GM12873 (cell line): ENCODE results near the gene CSNK1A1.

Experiments used
- TF ChIP-seq, protein P1 (sequence below): IDR thresholded peaks from 2 replicates; pipeline ENCODE4 v1.5.1; 2012; ENCODE audit warnings: low read depth, mild to moderate bottlenecking, moderate library complexity, low read length, control low read depth; ENCODE audit not compliant: insufficient read depth; ENCODE audit errors: missing control alignments

The CSNK1A1 gene

DNA sequence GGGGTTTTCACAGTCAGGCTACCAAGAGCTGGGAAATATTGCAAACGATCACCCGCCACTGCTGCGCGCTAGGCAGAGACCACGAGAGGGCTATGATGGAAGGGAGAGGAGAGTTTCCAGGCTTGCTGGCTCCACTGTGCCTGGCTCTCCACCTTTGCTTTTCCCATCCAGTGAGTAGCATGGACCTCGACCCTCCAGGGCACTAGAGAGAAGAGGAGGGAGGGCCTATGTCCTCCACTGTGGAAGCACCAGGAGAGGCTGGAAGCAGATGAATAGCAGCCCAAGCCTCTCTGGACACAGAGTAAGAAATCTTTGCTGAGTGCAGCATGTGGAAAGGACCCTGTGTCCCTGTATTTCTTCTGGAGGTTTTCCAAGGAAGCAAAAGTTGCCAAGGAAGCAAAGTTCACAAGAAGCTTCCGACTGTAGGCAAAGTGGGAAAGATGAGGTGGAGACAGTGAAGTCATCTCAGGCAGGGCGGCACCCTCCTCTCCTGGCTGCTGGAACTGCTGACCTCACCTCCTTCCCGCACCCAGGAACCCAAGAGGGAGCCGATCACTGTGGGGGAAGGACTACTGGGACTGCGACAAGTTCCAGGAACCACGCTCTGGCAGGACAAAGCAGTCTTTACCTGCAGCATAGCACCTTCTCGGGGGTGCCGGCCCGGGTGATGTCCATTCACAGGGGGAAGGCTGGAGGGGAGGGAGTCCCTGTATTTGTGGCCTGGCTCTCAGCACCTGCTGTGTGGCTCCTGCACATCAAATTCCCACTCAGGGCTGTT, 79.6 kb downstream of the CSNK1A1 start:
- TF ChIP-seq, protein P1, sequence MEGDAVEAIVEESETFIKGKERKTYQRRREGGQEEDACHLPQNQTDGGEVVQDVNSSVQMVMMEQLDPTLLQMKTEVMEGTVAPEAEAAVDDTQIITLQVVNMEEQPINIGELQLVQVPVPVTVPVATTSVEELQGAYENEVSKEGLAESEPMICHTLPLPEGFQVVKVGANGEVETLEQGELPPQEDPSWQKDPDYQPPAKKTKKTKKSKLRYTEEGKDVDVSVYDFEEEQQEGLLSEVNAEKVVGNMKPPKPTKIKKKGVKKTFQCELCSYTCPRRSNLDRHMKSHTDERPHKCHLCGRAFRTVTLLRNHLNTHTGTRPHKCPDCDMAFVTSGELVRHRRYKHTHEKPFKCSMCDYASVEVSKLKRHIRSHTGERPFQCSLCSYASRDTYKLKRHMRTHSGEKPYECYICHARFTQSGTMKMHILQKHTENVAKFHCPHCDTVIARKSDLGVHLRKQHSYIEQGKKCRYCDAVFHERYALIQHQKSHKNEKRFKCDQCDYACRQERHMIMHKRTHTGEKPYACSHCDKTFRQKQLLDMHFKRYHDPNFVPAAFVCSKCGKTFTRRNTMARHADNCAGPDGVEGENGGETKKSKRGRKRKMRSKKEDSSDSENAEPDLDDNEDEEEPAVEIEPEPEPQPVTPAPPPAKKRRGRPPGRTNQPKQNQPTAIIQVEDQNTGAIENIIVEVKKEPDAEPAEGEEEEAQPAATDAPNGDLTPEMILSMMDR = no peak

DNA sequence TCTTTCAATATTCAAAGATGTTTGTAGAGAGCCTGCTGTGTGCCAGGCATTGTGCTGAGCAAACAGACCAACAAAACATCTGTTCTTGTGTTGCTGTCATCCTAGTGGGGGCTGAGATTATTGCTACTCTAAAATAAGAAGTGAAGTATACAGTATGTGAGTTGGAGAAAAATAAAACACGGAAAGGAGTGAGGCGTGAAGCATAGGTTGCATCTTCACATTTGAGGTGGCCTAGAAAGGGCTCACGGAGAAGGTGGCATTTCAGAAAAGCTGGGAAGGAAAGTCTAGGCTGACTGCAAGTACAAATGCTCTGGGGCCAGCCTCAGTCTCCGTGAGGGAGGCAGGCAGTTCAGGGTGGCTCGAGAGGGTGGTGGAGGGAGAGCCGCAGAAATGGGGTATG, 80.3 kb downstream of the CSNK1A1 start:
- TF ChIP-seq, protein P1 = no peak

DNA sequence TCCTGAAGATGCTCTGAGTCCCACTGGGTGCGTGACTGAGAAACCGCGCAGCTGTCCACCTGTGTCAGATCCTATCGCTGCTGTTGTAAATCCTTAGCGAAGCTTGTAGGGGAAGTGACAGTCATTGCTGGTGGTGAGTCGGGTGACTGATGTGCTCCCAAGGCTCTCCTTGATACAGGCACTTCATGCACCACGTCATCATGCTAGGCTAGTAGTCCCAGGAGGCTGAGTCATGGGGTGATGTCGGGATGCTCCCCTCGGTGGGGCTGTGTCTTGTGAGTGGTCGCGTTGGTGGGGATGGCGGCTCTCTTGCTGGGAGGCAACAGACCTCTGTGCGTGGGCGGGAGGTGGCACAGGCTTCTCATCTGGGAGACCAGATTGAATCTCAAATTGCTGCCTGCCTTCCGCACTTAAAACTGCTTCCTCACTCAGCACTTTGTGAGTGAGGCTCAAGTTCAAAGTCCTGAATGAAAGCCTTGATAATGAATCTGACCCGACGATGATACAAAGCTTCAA, 84.7 kb downstream of the CSNK1A1 start:
- TF ChIP-seq, protein P1 = no peak

DNA sequence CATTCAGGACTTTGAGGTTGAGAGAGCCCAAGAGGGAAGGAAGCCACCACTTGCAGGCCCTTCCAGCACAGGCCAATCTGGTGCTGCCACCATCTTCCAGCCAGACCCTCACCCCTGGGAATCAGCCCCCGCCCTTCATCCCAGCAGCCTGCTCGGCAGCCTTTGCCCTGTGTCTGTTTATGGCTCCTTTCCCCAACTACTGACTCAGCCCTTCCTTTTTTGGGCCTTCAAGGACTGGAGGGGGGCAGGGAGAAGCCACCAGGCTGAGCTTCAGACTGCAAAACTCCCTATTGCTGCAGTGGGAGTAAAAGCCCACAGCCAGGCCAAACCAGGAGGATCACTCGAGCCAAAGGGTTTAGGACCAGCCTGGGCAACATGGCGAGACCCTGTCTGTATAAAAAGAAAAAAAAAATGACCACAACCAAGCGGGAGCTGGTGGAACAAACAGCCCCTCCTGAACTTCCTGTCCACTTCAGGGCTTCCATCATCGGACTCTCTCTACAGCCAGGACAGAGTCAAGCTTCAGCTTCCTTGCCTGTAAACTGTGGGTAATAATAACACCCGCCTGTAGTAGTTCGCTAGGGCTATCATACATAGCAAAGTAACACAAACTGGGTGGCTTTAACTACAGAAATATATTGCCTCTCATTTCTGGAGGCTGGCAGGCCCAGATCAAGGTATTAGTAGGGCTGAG, 86.3 kb downstream of the CSNK1A1 start:
- TF ChIP-seq, protein P1 = no peak

DNA sequence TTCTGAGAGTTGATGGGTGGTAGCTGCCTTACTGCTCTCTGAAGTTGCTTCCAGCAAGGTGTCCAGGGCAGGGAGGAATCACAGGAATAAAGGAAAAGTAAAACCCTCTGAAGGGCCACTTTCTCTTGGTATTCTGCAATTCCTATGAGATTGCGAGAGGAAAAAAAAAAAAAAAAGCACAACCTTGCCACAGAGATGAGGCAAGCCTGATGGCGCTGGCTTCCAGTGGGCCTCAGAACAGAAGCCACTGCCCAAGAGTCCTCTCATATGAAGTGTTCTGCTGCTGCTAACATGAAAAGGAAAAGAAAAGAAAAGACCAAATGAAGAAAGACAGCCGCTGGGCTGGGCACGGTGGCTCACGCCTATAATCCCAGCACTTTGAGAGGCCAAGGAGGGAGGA, 91.3 kb downstream of the CSNK1A1 start:
- TF ChIP-seq, protein P1 = no peak

DNA sequence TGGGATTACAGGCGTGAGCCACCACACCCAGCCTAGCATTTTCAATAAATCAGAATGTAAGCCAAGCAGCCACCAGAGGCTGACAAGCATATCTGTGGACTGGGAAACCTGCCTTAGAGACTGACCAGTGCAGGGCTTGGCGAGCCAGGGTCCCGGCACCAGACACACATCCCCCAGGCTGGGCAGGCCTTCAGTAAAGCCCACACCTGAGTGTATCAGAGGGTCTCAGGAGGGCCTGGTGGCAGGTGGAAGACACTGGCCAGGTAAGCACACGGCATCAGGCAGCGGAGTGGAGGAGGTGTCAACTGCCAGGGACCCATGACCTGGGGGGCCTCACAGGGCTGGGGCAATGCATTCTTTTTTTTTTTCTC, 93.9 kb downstream of the CSNK1A1 start:
- TF ChIP-seq, protein P1 = no peak

DNA sequence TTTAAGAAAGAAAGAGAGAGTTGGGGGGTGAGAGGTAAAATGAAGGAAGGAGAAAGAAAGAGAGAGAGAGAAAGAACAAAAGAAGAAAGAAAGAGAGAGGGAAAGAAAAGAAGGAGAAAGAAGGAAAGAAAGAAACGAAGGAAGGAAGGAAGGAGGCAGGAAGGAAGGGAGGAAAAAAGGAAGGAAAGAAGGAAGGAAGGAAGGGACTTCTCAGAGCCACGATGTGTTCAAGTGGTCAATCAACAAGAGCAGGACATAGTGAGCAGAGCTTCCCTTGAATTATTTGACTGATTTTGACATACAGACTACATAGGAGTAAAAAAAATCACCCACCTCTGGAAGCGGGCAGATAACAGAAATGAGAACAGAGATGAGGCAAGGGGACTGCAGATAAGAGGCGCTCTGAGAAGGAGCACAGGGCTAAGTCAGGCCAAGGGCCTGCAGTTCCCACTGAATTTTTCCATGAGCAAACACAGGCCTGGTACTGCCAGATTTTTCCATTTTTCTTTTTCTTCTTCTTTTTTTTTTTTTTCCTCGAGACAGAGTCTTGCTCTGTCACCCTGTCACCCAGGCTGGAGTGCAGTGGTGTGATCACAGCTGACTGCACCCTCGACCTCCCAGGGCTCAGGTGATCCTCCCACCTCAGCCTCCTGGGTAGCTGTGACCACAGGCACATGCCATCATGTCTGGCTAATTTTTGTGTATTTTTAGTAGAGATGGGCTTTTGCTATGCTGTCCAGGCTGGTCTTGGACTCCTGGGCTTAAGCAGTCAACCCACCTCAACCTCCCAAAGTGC, 94.4 kb downstream of the CSNK1A1 start:
- TF ChIP-seq, protein P1 = no peak
